Left ventricle myocardium inferior (tissue), 1 donor: ENCODE measurements around the gene LYRM2. TPM values are rescaled to one million over a fixed set of nuclear protein-coding genes. Genes with fewer than 3 reads are reported as not detected.

Source experiments
- DNase-seq: peaks from one replicate; pipeline ENCODE4 v3.0.0-alpha.2; 2020
- H3K27ac ChIP-seq: fragments of 200-600 bp; replicated peaks from 2 replicates; pipeline ENCODE4 v1.8.0; 2021
- H3K27me3 ChIP-seq: fragments of 200-600 bp; 2 replicates; pipeline ENCODE4 v1.8.0; 2021; ENCODE audit warnings: low read depth
- H3K36me3 ChIP-seq: fragments of 200-600 bp; 2 replicates; pipeline ENCODE4 v1.8.0; 2021
- H3K4me1 ChIP-seq: fragments of 200-600 bp; 2 replicates; pipeline ENCODE4 v1.8.0; 2021
- H3K4me3 ChIP-seq: fragments of 200-600 bp; 2 replicates; pipeline ENCODE4 v1.8.0; 2021; ENCODE audit warnings: mild to moderate bottlenecking, moderate library complexity
- H3K9me3 ChIP-seq: fragments of 200-600 bp; replicated peaks from 2 replicates; pipeline ENCODE4 v1.8.0; 2021
- intact Hi-C: fragments of 100-400 bp; cut with micrococcal nuclease; formaldehyde crosslinking; loops from one replicate; pipeline ENCODE4 v1.11.0; 2022
- total RNA-seq: library from RNA; stranded (reverse); fragmentation: NEBNext Ultra II Directional; extraction: Animal tissue kit (Norgen Biotek cat#: 25700); gene quantifications from one replicate; pipeline ENCODE4 v1.2.1, GENCODE V29; 2021
- TF ChIP-seq, protein P1 (sequence below): fragments of 200-600 bp; IDR thresholded peaks from 2 replicates; pipeline ENCODE4 v1.8.0; 2021; ENCODE audit warnings: antibody characterized with exemption, mild to moderate bottlenecking, borderline replicate concordance
- donor health status: DM: no; HTN: yes; CAD: no; lungs with severe emphysema.

LYRM2 gene
- total RNA-seq, 1 donor from 2014 or later: 41.3 TPM

GRCh38 chr6:89680551-89680950 lies 42.0 kb upstream of the LYRM2 start:
- TF ChIP-seq, protein P1, sequence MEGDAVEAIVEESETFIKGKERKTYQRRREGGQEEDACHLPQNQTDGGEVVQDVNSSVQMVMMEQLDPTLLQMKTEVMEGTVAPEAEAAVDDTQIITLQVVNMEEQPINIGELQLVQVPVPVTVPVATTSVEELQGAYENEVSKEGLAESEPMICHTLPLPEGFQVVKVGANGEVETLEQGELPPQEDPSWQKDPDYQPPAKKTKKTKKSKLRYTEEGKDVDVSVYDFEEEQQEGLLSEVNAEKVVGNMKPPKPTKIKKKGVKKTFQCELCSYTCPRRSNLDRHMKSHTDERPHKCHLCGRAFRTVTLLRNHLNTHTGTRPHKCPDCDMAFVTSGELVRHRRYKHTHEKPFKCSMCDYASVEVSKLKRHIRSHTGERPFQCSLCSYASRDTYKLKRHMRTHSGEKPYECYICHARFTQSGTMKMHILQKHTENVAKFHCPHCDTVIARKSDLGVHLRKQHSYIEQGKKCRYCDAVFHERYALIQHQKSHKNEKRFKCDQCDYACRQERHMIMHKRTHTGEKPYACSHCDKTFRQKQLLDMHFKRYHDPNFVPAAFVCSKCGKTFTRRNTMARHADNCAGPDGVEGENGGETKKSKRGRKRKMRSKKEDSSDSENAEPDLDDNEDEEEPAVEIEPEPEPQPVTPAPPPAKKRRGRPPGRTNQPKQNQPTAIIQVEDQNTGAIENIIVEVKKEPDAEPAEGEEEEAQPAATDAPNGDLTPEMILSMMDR: no peak
- Histone ChIP-seq H3K9me3 (no peaks in the 10 kb centered on the region), H3K4me1 (peaks cover 34% of the 10 kb centered on the region), H3K27ac (peak overlapping the region; percentile 64), H3K4me3 (no peak overlapping the region), H3K36me3 (peaks cover 93% of the 10 kb centered on the region), H3K27me3 (no peaks in the 10 kb centered on the region)
- no peak for DNase-seq
- intact Hi-C loops: no loop called here

- intact Hi-C loops: no loop called here
- Histone ChIP-seq H3K4me3 (no peak overlapping the region), H3K27me3 (no peaks in the 10 kb centered on the region), H3K4me1 (peaks cover 38% of the 10 kb centered on the region), H3K36me3 (peaks cover 93% of the 10 kb centered on the region), H3K27ac (peak overlapping the region; percentile 64), H3K9me3 (no peaks in the 10 kb centered on the region)
- DNase-seq: no peak
- TF ChIP-seq, protein P1: no peak
Measured at GRCh38 chr6:89680150-89680549, 41.6 kb upstream of the LYRM2 start.

- no peak for DNase-seq
- Histone ChIP-seq H3K36me3 (peaks cover 93% of the 10 kb centered on the region), H3K4me3 (no peak overlapping the region), H3K27ac (peak overlapping the region; percentile 64), H3K27me3 (no peaks in the 10 kb centered on the region), H3K4me1 (peaks cover 38% of the 10 kb centered on the region), H3K9me3 (no peaks in the 10 kb centered on the region)
- TF ChIP-seq, protein P1: no peak
- intact Hi-C loops: no loop called here
Measured at GRCh38 chr6:89679215-89680120, 40.9 kb upstream of the LYRM2 start.

DNA sequence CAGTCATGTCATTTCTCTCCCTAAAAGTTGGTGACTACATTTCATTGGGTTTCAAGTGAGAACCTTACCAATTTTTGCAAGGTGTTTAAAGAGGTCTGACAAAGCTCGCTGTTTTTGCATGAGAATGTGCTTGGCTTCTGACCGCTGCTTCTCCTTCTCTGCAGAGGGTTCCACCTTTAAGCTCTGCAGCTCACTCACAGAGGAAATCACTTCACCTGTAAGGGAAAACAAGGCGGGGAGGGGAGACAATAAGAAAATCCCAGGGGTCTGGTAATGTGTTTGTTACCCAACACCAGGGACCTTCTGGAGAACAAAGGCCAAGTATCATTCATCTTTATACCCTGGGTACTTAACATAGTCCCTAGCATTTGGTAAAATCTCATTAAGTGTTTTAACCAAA lies 40.0 kb upstream of the LYRM2 start:
- Histone ChIP-seq H3K9me3 (no peaks in the 10 kb centered on the region), H3K4me3 (no peak overlapping the region), H3K36me3 (peaks cover 93% of the 10 kb centered on the region), H3K27ac (no peak overlapping the region), H3K4me1 (peaks cover 38% of the 10 kb centered on the region), H3K27me3 (no peaks in the 10 kb centered on the region)
- TF ChIP-seq, protein P1: no peak
- no peak for DNase-seq
- intact Hi-C loops: no loop called here

- intact Hi-C loops: no loop called here
- no peak for DNase-seq
- TF ChIP-seq, protein P1: no peak
- H3K9me3 ChIP-seq: no peaks in the 10 kb centered on the region
- no peaks in the 10 kb centered on the region for H3K27me3 ChIP-seq
- H3K27ac ChIP-seq: peak overlapping the region; percentile 68
- peaks cover 96% of the 10 kb centered on the region for H3K36me3 ChIP-seq
- H3K4me1 ChIP-seq: peaks cover 46% of the 10 kb centered on the region
- H3K4me3 ChIP-seq: no peak overlapping the region
Measured at GRCh38 chr6:89675949-89676748, 37.6 kb upstream of the LYRM2 start.
